ENCODE data around the gene MT1G.

Gene MT1G

GRCh38 chr16:56662357-56663354 is 5.2 kb downstream of the MT1G start:
- no peak for DNase-seq

DNA sequence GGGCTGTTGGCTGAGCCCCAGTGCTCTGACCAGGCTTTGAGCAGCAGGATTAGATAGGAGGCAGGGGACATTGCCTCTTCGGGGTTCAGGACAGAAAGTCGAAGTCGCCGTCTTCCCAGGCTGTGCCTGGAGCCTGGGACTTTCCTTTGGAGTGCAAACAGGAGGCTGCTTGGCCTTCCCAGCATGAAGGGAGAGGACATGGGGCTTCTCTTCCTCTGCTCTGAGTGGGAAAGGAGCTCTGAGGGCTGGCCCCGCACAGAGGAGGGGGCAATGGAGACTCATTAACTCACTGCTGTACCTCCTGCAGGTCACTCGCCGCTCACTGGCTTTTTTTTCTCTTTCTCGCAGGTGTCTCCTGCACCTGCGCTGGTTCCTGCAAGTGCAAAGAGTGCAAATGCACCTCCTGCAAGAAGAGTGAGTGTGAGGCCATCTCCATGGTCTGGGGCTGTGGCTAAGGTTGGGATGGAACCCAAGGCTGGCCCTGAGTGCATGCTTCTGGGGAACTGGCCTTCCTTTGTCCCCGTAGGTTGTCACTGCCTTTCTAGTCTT is 9.5 kb downstream of the MT1G start:
- DNase-seq, result no peak

DNA sequence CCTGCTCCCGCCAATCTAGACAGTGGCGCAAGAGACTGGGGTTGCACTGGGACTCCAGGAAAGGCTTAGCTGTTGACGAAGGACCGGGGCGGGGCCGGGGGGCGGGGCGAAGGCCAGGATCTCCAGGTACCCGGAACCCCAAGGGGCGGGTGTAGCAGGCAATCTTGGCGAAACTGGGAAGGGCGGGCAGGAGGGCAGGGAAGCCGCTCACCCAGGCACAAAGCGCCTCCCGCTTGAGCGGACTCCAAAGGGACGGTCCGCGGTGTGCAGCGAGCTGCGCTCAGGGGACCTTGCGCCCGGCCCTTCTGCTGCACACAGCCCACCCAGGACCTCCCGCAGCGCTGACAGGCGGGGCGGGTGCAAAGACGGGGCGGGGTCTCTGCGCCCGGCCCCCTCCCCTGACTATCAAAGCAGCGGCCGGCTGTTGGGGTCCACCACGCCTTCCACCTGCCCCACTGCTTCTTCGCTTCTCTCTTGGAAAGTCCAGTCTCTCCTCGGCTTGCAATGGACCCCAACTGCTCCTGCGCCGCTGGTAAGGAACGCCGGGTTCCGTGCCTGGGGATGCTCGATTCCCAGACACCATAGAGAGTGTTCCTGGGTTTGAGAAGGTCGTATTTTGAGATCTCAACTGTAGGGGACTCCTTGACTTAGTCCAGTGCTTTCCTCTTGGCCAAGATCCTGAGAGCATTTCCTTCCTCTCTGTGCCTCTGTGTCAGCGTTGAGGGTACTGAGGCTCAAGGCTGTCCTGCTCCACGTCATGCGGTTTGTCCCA is 10.1 kb downstream of the MT1G start, which contains the start of gene MT1F:
TSS of gene MT1F (plus strand) at position 405 of the 772 bp plus-strand sequence. CDS start at position 505, 100 bp downstream.
- peak; percentile 42 for DNase-seq

DNA sequence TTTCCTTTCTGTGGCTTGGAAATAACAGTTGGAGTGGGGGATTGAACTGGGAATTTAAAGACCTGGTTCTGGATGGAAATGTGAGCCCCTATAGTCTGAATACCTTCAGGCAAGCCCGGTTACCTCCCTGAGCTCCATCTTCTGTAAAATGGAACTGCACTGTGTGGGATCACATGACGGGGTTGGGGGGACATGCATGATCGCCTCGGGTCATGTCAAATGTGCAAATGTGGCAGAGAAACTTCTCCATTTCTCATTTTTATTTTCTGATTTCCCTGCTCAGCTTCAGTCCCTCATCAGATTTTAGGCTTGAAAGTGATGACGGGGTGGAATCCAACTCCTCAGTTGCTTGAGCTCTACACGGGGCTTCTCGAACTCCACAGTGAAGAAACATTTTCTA is 14.6 kb downstream of the MT1G start:
- no peak for DNase-seq

DNA sequence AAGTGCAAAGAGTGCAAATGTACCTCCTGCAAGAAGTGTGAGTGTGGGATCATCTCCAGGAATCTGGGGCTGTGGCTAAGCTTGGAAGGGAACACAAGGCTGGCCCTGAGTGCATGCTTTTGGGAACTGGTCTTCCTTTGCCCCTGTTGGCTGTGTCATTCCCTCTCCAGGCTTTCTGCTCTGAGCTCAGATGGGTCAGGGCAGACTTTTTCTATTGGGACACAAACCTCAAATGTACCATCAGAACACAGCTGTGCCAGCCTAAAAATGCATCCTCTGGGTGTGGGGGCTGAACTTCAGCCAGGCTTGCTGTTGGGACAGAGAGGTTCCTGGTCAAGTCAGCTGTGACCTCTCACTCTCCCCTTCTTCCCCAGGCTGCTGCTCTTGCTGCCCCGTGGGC is 15.3 kb downstream of the MT1G start:
- no peak for DNase-seq

DNA sequence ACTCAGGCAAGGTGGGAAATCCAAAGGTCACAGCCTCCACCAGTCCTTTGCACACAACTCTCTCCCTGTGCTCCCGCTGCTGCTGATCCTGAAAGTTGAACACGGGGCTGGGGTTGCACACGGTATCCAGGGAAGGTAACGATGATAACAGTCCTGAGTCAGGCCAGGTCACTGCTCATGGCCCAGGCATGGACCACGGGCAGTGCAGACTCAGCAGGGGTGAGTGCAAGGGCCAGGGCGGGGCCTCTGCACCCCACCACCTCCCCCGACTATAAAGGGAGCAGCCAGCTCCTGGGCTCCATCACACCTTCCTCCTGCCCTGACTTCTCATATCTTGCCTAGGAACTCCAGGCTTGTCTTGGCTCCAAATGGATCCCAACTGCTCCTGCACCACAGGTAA is 16.3 kb downstream of the MT1G start, which contains the start of gene MT1B:
TSS of gene MT1B (plus strand) at position 301 of the 400 bp plus-strand sequence. CDS start at position 369, 68 bp downstream.
- DNase-seq, result no peak

- DNase-seq, result no peak
Observed at GRCh38 chr16:56649820-56650219, 18.0 kb downstream of the MT1G start.

DNA sequence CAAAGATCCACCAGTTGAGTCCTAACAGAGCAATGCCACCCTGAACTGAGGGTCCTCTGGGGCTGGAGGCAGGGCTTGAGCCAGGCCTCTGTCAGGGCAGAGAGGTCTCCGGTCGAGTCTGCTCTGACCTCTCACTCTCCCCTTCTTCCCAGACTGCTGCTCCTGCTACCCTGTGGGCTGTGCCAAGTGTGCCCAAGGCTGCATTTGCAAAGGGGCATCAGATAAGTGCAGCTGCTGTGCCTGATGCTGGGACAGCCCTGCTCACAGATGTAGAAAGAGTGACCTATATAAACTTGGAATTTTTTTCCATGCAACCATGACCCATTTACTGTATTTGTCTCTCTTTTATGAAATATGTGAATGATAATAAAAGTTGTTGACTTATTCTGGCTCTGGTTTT is 18.6 kb downstream of the MT1G start:
- DNase-seq, result no peak

GRCh38 chr16:56647641-56648431 is 20.0 kb downstream of the MT1G start:
- DNase-seq, result no peak

- no peak for DNase-seq
Observed at GRCh38 chr16:56645838-56646237, 22.0 kb downstream of the MT1G start.

DNA sequence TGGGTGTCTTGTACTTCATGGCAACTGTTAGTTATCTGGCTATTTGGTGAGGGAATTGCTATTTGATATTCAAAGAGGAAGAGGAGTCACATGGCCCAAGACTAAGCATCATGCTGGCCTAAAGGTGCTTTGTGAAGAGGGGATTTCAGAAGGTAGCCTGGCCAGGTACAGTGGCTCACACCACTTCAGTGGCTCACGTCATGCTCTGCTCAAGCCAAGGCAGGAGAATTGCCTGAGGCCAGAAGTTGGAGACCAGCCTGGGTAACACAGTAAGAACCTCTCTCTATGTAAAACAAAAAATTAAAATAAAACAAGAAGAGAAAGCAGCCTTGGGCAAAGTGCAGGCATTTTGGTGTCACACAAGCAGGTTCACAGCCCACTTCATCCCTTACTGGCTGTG is 22.6 kb downstream of the MT1G start:
- DNase-seq, result no peak

DNA sequence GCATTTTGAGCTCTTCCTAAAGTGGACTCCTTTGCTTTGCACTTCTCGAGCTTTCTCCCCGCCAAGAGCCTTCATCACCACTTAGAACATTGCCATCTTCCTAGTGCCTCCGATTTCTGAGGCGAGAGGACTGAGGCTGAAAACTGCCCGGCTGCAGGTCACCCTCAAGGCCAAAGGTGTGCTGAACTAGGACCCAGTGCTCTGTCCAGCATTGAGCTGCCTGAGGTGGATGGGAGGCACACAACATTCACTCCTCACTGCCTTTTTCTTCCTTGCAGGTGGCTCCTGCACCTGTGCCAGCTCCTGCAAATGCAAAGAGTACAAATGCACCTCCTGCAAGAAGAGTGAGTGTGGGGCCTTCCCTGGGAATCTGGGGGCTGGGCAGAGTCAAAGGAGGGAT is 24.0 kb downstream of the MT1G start:
- DNase-seq, result no peak

DNA sequence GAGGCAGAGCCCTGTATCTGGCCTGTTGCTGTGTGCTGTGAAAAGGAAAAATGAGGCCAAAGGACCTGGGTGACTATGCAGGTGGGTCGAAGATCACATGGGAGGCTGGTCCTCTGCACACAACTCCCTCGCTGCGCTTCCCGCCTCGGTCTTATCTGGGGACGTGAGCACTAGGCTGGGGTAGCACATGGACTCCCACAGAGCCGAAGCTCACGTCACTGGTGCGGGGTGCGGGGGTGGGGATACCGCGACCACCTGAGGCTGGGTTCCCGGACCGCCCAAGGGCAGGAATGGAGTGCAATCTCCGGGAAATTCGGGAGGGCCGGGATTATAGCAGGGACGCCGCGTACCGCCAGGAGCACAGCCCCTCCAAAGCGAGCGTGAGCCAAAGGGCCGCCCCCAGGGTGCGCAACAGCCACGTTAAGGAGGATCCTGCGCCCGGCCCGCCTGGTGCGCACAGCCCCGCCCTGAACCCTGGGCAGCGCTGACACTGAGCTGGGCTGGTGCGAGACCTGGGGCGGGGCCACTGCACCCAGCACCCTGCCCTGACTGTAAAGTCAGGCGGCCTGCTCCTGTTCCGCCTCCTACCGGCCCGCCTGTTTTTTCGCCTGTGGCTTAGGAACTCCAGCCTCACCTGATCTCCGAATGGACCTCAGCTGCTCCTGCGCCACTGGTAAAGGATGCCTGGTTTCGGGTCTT is 24.6 kb downstream of the MT1G start:
- DNase-seq, result no peak

- no peak for DNase-seq
Observed at GRCh38 chr16:56641166-56641565, 26.7 kb downstream of the MT1G start.

DNA sequence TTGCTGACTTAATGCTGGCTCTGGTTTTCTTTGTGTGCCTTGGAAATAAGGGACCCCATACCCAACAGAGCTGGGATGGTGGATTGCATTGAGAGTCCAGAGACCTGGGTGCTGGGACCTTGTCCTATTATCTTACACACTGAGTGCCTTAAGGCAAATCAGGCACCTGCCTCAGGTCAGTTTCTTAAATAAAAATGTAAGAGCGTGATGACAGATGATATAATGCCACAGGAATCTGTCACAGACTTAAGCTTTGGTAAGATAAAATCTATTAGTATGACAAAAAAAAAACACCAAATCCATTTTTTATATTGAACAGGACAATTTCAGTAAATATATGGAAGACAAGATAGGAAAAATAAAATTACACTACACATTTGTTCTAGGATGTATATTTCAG is 27.8 kb downstream of the MT1G start:
- no peak for DNase-seq

DNA sequence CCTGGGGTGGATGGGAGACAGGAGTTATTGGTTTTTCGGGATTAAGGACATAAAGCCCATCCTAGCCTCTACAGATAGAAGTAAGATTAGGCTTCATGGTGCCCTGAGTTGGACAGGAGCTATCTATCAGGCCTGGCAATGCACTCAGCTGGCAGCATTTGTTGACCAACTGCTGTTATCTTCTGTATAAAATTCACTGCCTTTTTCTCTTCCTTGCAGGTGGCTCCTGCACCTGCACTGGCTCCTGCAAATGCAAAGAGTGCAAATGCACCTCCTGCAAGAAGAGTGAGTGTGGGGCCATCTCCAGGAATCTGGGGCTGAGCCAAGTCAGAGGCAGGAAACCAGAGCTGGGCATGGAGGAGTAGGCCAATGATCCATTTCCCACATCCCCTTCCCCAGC is 28.8 kb downstream of the MT1G start:
- DNase-seq, result no peak

- DNase-seq, result no peak
Observed at GRCh38 chr16:56637814-56638750, 29.8 kb downstream of the MT1G start, which contains the start of gene MT1A. MT1A (plus strand) TSS chr16:56638666; CDS start chr16:56638739, 73 bp downstream.

- DNase-seq, result no peak
Observed at GRCh38 chr16:56636616-56637413, 31.1 kb downstream of the MT1G start.

- DNase-seq, result no peak
Observed at GRCh38 chr16:56635441-56635967, 32.4 kb downstream of the MT1G start.
